Activated CD8-positive, alpha-beta memory T cell treated with anti-CD3 and anti-CD28 coated beads, Interleukin-2, amount 10 ng/mL, durations not matched to agents 7 days and 5 days (primary cell): Measurements from ENCODE around the gene GNAI2. TPM values are rescaled to one million over a fixed set of nuclear protein-coding genes. Genes with fewer than 3 reads are reported as not detected.
"Not testable (repeated sequence)": the region's sequence is repeated elsewhere in the genome, so short reads cannot be mapped to it uniquely, and the experiment has no call there.

Experiments
- ATAC-seq: fragments of 150-1000 bp; cut with Tn5 transposase; one replicate; pipeline ENCODE4 v1.10.0; 2021; ENCODE audit warnings: moderate library complexity
- CTCF ChIA-PET: fragments of 350-600 bp; sonication (Branson Sonifier 250); formaldehyde crosslinking; loops from one replicate; lab custom pipeline; 2021; ENCODE audit warnings: antibody characterized with exemption; lab: Charles Lee
- DNase-seq: peaks from one replicate; pipeline ENCODE4 v3.0.0-alpha.2; 2020
- H3K27ac Mint-ChIP-seq: one replicate; pipeline ENCODE4 v1.8.0; 2021; ENCODE audit warnings: mild to moderate bottlenecking, mixed read lengths
- H3K27me3 Mint-ChIP-seq: one replicate; pipeline ENCODE4 v1.8.0; 2021; ENCODE audit warnings: mixed read lengths
- H3K36me3 Mint-ChIP-seq: one replicate; pipeline ENCODE4 v1.8.0; 2021; ENCODE audit warnings: mild to moderate bottlenecking, mixed read lengths
- H3K4me1 Mint-ChIP-seq: one replicate; pipeline ENCODE4 v1.8.0; 2021; ENCODE audit warnings: mixed read lengths
- H3K4me3 Mint-ChIP-seq: one replicate; pipeline ENCODE4 v1.8.0; 2021; ENCODE audit warnings: mild to moderate bottlenecking, moderate library complexity, mixed read lengths
- H3K9me3 Mint-ChIP-seq: one replicate; pipeline ENCODE4 v1.8.0; 2022; ENCODE audit warnings: low read depth, mixed read lengths
- total RNA-seq, 2 experiments: library from RNA; stranded (reverse); gene quantifications; one replicate each; pipeline ENCODE4 v1.2.3, GENCODE V29; 2021

Gene GNAI2
- total RNA-seq, 2 experiments from 2014 or later = 450 to 509 TPM

DNA sequence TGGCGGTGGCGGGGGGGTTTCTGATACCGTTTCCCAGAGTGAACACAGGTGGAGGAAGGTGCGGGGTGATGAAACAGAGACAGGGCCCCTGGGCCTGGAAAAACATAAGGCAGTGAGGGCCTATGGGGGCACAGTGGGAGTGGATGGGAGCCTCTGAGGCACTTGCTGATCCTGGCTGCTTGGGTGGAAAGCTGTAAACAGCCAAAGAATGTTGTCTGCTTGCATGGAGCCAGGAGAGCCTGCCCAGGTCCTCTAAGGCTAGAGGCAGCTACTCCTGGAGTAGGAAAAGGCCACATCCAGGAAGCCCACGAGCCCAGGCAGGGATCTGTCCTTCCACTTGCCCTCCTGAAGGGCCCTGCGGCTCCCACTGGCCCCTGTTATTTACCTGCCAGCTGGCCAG is 30.0 kb downstream of the GNAI2 start:
- CTCF ChIA-PET = interaction anchor here (1.0 to 7.4 kb wide), 5 partner anchors 13 to 72 kb away, joined by 3 to 58 read pairs (median 5); partner anchors contain the start of genes IFRD2 and LSMEM2
- no peak overlapping the region for H3K4me3 Mint-ChIP-seq
- no peak for ATAC-seq

DNA sequence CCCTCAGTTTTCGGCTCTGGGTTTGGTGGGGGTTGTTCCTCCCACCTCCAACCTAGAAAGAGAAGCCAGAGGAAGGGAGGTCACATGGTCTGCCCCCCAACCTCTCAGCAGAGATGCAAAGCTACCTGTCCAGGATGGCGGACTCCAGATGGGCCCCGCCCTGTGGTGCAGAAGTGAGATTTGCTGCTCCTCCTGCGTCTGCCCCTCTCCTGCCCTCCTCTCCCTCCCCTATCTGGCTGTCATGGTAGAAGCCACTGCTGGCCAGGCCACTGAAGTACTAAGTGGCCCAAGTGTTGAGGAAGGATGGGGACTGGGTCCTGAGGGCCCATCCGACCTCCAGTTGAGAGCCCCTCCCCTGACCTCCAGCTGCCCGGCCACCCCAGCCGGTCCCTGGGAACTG is 30.8 kb downstream of the GNAI2 start:
- no peak for DNase-seq
- no peak for ATAC-seq
- Mint-ChIP-seq H3K4me1 (peaks cover 3% of the 10 kb centered on the region), H3K27me3 (peaks cover 30% of the 10 kb centered on the region), H3K27ac (no peak overlapping the region), H3K36me3 (no peaks in the 10 kb centered on the region), H3K4me3 (no peak overlapping the region), H3K9me3 (no peaks in the 10 kb centered on the region)
- CTCF ChIA-PET = interaction anchor here (1.0 to 7.4 kb wide), 4 partner anchors 25 to 72 kb away, joined by 4 to 58 read pairs (median 10); partner anchors contain the start of gene IFRD2

More for the DNA sequence above, 30.0 kb downstream of the GNAI2 start:
- Mint-ChIP-seq H3K27ac (no peak overlapping the region), H3K9me3 (no peaks in the 10 kb centered on the region), H3K27me3 (peaks cover 30% of the 10 kb centered on the region), H3K4me1 (peaks cover 2% of the 10 kb centered on the region), H3K36me3 (no peaks in the 10 kb centered on the region)
- DNase-seq = no peak

DNA sequence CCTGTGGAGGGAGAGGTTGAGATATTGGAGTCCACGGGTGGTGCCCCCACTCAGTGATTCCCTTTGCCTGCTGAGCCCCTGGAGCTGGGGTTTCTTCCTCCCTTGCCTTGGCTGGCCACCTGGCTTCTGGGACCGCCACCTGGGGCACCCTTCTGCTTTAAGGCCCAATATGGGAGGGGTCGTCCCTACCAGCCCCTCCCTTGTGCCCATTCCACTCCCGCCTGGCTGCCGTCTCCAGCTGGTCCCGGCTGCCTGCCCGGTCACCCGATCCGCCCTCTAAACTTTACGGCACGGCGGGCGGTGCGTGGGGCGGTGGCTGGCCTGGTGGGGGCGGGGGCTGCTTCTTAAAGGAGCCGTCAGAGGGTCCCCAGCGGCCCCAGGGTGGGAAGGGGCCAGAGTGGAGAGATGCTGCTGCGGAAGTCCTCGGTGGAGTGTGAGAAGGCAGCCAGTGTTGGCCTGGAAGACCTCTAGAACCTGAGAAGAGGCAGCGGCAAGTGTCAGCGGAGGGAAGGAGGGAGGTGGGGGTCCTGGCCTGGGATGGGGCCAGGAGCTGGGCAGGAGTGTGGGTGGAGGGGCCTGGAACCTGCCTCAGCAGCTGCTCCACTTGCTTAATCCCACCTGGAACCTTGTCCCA is 31.4 kb downstream of the GNAI2 start:
- no peaks in the 10 kb centered on the region for H3K9me3 Mint-ChIP-seq
- ATAC-seq = no peak
- H3K4me3 Mint-ChIP-seq = no peak overlapping the region
- peaks cover 30% of the 10 kb centered on the region for H3K27me3 Mint-ChIP-seq
- H3K4me1 Mint-ChIP-seq = peaks cover 3% of the 10 kb centered on the region
- H3K27ac Mint-ChIP-seq = no peak overlapping the region
- CTCF ChIA-PET = interaction anchor here (1.4 to 7.4 kb wide), 3 partner anchors 39 to 73 kb away, joined by 5 to 58 read pairs (median 14); no protein-coding TSS in a partner anchor
- DNase-seq = no peak
- no peaks in the 10 kb centered on the region for H3K36me3 Mint-ChIP-seq

DNA sequence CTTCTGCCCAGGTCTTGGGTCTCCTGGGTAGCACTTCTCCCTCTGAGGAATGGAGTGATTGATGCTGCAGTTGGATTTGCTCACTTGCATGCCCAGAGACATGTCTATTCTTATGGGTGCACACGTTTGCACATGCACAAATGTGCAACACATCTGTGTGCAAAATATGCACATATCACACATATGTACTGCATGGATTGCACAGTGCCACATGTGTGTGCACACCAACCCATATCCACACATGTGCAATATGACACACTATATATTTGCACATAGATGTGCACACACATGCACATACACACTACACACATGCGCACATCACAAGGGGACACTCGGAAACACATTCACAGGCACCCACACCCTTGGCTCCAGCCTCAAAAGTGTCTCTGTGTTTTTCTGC is 32.3 kb downstream of the GNAI2 start:
- CTCF ChIA-PET = interaction anchor here (2.4 to 7.4 kb wide), 2 partner anchors 42 to 74 kb away, joined by 14 to 58 read pairs; no protein-coding TSS in a partner anchor
- Mint-ChIP-seq H3K9me3 (no peaks in the 10 kb centered on the region), H3K27ac (no peak overlapping the region), H3K27me3 (peaks cover 35% of the 10 kb centered on the region), H3K4me3 (no peak overlapping the region), H3K36me3 (no peaks in the 10 kb centered on the region), H3K4me1 (peaks cover 8% of the 10 kb centered on the region)
- ATAC-seq = no peak
- DNase-seq = no peak

DNA sequence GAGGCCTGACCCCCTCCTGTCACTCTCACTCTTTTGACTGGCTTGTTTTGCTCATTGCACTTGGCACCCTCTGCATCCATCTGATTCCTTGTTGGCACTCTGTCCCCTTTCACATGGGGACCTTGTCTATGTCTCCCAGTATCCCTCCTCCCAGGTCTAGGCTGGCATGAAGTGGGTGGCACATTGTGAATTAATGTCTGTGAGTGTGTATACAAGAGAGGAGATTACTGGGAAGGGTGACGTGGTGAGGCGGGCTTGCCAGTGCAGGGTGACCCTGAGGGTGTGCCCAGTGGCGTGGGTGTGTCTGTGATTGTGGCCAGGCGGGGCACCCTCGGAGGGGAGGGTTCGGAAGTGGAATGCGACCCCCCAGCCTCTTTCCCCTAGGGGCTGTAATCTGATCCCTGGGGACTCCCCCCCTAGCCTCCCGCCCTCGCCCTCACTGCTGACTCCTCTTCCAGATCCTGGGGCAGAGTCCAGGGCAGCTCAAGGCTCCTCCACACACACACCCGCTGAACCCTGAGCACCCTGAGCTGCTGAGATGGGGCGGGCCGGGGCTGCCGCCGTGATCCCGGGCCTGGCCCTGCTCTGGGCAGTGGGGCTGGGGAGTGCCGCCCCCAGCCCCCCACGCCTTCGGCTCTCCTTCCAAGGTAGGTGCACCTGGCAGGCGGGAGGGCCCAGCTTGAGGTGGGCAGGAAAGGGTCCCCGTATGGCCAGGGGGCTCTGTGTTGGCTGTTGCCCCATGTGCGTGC is 32.9 kb downstream of the GNAI2 start, which contains the start of gene SEMA3B:
Gene SEMA3B (plus strand): TSS at position 445 of the 749 bp plus-strand sequence. CDS start 94 bp downstream, at position 539.
- Mint-ChIP-seq H3K27me3 (peaks cover 38% of the 10 kb centered on the region), H3K4me1 (peaks cover 11% of the 10 kb centered on the region), H3K9me3 (no peaks in the 10 kb centered on the region), H3K4me3 (no peak within 1 kb of the TSS), H3K27ac (no peak within 1 kb of the TSS), H3K36me3 (no peaks in the 10 kb centered on the region)
- CTCF ChIA-PET = interaction anchor here (6.9 to 7.4 kb wide), 2 partner anchors 42 to 74 kb away, joined by 58 to 84 read pairs; no protein-coding TSS in a partner anchor
- ATAC-seq (no peak), DNase-seq (no peak)

DNA sequence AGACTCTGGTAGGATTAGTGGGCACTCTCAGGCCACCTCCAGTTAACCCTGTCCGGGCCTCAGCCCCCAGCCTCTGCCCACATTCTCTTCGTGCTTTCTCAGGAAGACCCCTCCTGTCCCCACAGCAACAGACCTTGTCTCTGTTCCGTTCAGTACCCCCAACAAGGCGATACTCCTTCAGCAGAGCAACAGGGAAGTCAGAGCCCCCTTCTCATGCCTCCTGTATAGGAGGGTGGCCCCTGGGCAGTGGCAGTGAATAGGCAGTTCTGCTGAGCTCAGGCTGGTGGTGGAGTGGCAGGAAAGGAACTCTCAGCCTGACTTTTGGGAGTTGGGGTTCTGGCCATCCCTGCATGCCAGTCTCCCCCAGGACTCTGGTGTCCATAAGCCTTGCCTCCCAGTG is 33.5 kb downstream of the GNAI2 start:
- peaks cover 17% of the 10 kb centered on the region for H3K4me1 Mint-ChIP-seq
- H3K27ac Mint-ChIP-seq = no peak overlapping the region
- peaks cover 44% of the 10 kb centered on the region for H3K27me3 Mint-ChIP-seq
- H3K36me3 Mint-ChIP-seq = no peaks in the 10 kb centered on the region
- no peak overlapping the region for H3K4me3 Mint-ChIP-seq
- CTCF ChIA-PET = interaction anchor here (1.0 to 7.4 kb wide), 4 partner anchors 9 to 75 kb away, joined by 3 to 84 read pairs (median 46); no protein-coding TSS in a partner anchor
- DNase-seq (no peak), ATAC-seq (no peak)
- H3K9me3 Mint-ChIP-seq = no peaks in the 10 kb centered on the region

DNA sequence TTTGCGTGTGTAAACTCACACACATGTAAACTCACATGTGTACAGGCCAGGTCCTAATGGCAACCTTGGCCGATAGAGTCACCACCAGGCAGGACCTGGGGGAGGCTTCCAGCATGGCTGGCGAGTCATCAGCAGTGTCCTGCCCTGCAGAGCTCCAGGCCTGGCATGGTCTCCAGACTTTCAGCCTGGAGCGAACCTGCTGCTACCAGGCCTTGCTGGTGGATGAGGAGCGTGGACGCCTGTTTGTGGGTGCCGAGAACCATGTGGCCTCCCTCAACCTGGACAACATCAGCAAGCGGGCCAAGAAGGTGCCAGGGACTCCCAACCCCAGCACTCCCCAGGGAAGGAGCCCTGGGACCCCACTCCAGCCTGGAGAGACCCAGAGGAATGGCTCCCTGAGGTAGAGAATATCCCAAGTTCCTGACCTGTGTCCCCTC is 34.0 kb downstream of the GNAI2 start:
- Mint-ChIP-seq H3K9me3 (no peaks in the 10 kb centered on the region), H3K27me3 (peaks cover 50% of the 10 kb centered on the region), H3K4me3 (no peak overlapping the region), H3K36me3 (no peaks in the 10 kb centered on the region), H3K27ac (no peak overlapping the region), H3K4me1 (peaks cover 20% of the 10 kb centered on the region)
- ATAC-seq (no peak), DNase-seq (no peak)
- CTCF ChIA-PET = interaction anchor here (1.0 to 7.4 kb wide), 5 partner anchors 10 to 76 kb away, joined by 3 to 84 read pairs (median 33); no protein-coding TSS in a partner anchor

DNA sequence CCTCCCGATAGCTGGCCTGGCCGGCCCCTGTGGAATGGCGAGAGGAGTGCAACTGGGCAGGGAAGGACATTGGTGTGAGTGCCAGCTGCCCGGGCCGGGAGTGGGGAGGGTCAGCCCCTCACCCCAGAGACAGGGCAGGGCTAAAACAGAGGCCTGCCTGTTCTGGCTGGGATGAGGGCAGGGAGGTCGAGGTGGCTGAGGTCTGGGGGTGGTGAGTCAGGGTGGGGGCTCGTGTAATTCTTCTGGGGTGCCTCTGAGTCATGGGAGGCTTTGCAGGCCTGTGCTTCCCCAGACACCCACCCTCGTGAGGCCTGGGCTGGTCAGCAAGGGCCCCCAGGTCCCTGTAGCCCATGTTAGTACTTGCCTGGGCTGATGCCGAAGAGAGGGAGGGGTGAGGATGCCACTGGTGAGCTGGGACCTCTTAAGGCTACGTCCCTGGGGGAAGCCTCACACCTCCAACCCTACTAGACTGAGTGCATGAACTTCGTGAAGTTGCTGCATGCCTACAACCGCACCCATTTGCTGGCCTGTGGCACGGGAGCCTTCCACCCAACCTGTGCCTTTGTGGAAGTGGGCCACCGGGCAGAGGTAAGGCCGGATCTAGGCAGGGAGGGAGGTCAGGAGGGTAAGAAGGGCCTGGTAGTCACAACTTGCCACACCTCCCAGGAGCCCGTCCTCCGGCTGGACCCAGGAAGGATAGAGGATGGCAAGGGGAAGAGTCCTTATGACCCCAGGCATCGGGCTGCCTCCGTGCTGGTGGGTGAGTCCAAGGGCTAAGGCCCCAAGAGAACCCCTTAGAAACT is 34.6 kb downstream of the GNAI2 start:
- peaks cover 56% of the 10 kb centered on the region for H3K27me3 Mint-ChIP-seq
- DNase-seq (no peak), ATAC-seq (no peak)
- peaks cover 26% of the 10 kb centered on the region for H3K4me1 Mint-ChIP-seq
- CTCF ChIA-PET = interaction anchor here (1.0 to 7.4 kb wide), 7 partner anchors 10 to 81 kb away, joined by 3 to 84 read pairs (median 22); no protein-coding TSS in a partner anchor
- H3K9me3 Mint-ChIP-seq = no peaks in the 10 kb centered on the region
- H3K36me3 Mint-ChIP-seq = no peaks in the 10 kb centered on the region
- H3K4me3 Mint-ChIP-seq = no peak overlapping the region
- no peak overlapping the region for H3K27ac Mint-ChIP-seq

DNA sequence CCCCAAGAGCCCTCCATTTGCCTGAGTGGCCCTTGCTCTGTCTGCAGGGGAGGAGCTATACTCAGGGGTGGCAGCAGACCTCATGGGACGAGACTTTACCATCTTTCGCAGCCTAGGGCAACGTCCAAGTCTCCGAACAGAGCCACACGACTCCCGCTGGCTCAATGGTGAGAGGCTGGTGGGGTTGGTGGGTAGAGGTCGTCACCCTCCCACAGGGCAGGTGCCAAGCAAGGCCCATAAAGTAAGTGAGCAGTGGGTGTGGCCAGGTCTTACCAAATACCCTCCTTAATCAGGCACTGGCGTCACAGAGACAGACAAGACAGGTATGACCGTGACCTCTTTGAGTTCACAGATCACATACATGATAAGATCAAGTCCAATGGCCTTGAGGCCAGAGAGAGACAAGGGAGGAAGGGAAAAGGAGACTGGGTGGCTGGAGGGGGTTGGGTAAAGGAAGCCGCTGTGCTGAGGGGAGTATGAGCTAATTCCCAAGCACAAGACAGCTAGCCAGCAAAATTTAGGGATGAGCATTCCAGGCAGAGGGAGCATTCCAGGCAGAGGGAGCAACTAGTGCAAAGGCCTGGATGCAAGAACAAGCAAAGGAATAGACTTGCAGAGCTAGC is 35.4 kb downstream of the GNAI2 start:
- no peak overlapping the region for H3K27ac Mint-ChIP-seq

DNA sequence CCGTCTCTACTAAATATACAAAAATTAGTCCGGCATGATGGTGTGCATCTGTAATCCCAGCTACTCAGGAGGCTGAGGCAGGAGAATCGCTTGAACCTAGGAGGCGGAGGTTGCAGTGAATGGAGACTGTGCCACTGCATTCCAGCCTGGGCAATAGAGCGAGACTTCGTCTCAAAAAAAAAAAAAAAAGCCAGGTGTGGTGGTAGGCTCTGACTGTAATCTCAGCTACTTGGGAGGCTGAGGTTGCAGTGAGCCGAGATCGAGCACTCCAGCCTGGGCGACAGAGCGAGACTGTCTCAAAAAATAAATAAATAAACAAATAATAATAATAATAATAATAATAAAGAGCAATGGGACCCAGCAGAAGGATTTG is 36.5 kb downstream of the GNAI2 start:
- not testable (repeated sequence) for H3K4me3 Mint-ChIP-seq, DNase-seq, H3K36me3 Mint-ChIP-seq, H3K27ac Mint-ChIP-seq, H3K9me3 Mint-ChIP-seq, ATAC-seq
- CTCF ChIA-PET = interaction anchor here (0.9 to 7.4 kb wide), 13 partner anchors 10 to 120 kb away, joined by 3 to 84 read pairs (median 4); partner anchors contain the start of genes GNAI2 and IFRD2
- Mint-ChIP-seq H3K4me1 (peaks cover 32% of the 10 kb centered on the region), H3K27me3 (peaks cover 54% of the 10 kb centered on the region)

More for the DNA sequence above, 35.4 kb downstream of the GNAI2 start:
- CTCF ChIA-PET = interaction anchor here (0.6 to 7.4 kb wide), 15 partner anchors 8 to 509 kb away, joined by 3 to 84 read pairs (median 4); partner anchors contain the start of genes GNAI2 and IFRD2
- no peak for DNase-seq
- ATAC-seq = no peak
- Mint-ChIP-seq H3K4me3 (no peak overlapping the region), H3K4me1 (peaks cover 32% of the 10 kb centered on the region), H3K9me3 (no peaks in the 10 kb centered on the region), H3K36me3 (no peaks in the 10 kb centered on the region), H3K27me3 (peaks cover 56% of the 10 kb centered on the region)

DNA sequence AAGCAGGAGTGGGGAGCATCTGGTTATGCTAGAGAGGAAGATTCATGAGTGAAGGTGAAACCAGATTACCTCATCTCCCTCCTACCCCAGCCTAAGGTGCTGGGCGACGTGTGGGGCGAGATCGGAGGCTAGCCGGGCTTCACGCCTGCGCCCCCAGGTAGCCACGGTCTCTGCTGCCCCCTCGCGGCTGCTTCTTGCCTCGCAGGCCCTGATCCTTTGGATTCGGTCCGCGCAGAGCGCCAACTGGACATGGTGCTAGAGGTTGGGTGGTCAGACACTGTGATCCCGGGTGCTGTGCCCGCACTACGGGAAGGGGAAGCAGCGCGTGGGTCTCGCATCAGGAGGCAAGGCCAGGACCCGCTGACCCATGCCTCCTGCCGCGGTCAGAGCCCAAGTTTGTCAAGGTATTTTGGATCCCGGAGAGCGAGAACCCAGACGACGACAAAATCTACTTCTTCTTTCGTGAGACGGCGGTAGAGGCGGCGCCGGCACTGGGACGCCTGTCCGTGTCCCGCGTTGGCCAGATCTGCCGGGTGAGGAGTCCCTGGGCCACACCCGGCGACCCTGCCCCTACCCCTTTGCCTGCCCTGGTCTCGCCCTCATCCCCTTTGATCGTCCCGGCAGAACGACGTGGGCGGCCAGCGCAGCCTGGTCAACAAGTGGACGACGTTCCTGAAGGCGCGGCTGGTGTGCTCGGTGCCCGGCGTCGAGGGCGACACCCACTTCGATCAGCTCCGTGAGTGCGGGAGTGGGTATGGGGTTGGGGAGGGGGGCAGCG is 37.1 kb downstream of the GNAI2 start:
- Mint-ChIP-seq H3K9me3 (no peaks in the 10 kb centered on the region), H3K4me1 (peaks cover 32% of the 10 kb centered on the region), H3K27ac (no peak overlapping the region), H3K36me3 (no peaks in the 10 kb centered on the region), H3K4me3 (peak overlapping the region; percentile 58), H3K27me3 (peaks cover 54% of the 10 kb centered on the region)
- DNase-seq (peak; percentile 92), ATAC-seq (peak; percentile 89)
- CTCF ChIA-PET = interaction anchor here (0.7 to 7.4 kb wide), 13 partner anchors 9 to 120 kb away, joined by 3 to 84 read pairs (median 5); partner anchors contain the start of genes HYAL3, IFRD2 and NAA80
